Panc1 (cell line): Measurements from ENCODE around the gene ATP6V0A4.

ENCODE experiments used
- POLR2AphosphoS5 ChIP-seq: IDR thresholded peaks from 2 replicates; pipeline ENCODE4 v1.6.1; 2012; ENCODE audit warnings: mild to moderate bottlenecking, low read depth, low read length, moderate library complexity
- TCF7L2 ChIP-seq: IDR thresholded peaks from 2 replicates; pipeline ENCODE4 v1.6.1; 2011; ENCODE audit warnings: mild to moderate bottlenecking, low read depth, low read length, inconsistent platforms
- TF ChIP-seq, protein P1 (sequence below): fragments of 450-650 bp; IDR thresholded peaks from 2 replicates; pipeline ENCODE4 v1.5.1; 2017; ENCODE audit warnings: mild to moderate bottlenecking
- TF ChIP-seq, protein P2 (sequence below), 2 experiments: IDR thresholded peaks; 2 replicates each; pipeline ENCODE4 v1.6.1; 2011 to 2012; ENCODE audit warnings: low read depth in 2 of 2, control low read depth in 1 of 2, low read length in 1 of 2, mild to moderate bottlenecking in 1 of 2, moderate library complexity in 1 of 2; ENCODE audit not compliant: insufficient read depth in 1 of 2

DNA sequence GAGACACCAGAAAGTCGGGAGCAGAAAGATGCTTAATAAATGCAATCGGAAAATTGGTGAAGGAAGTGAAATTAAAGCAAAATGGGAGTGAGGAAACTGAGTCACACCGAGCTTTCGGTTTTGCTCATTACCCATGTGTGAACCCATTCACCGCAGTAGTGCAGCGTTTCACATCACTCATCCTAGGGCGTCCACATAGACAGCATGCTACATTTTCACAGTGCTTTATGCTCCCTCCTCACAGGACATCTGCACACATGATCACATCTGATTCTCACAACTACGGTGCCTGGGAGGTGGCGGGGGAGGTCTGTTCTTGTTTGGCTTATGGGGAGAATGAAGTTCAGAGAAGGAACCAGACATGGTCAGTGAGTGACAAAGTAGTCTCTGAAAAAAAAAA is 36.6 kb upstream of the ATP6V0A4 start:
- TF ChIP-seq, protein P1, sequence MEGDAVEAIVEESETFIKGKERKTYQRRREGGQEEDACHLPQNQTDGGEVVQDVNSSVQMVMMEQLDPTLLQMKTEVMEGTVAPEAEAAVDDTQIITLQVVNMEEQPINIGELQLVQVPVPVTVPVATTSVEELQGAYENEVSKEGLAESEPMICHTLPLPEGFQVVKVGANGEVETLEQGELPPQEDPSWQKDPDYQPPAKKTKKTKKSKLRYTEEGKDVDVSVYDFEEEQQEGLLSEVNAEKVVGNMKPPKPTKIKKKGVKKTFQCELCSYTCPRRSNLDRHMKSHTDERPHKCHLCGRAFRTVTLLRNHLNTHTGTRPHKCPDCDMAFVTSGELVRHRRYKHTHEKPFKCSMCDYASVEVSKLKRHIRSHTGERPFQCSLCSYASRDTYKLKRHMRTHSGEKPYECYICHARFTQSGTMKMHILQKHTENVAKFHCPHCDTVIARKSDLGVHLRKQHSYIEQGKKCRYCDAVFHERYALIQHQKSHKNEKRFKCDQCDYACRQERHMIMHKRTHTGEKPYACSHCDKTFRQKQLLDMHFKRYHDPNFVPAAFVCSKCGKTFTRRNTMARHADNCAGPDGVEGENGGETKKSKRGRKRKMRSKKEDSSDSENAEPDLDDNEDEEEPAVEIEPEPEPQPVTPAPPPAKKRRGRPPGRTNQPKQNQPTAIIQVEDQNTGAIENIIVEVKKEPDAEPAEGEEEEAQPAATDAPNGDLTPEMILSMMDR: no peak
- no peak for TF ChIP-seq POLR2AphosphoS5
- TF ChIP-seq, protein P2, sequence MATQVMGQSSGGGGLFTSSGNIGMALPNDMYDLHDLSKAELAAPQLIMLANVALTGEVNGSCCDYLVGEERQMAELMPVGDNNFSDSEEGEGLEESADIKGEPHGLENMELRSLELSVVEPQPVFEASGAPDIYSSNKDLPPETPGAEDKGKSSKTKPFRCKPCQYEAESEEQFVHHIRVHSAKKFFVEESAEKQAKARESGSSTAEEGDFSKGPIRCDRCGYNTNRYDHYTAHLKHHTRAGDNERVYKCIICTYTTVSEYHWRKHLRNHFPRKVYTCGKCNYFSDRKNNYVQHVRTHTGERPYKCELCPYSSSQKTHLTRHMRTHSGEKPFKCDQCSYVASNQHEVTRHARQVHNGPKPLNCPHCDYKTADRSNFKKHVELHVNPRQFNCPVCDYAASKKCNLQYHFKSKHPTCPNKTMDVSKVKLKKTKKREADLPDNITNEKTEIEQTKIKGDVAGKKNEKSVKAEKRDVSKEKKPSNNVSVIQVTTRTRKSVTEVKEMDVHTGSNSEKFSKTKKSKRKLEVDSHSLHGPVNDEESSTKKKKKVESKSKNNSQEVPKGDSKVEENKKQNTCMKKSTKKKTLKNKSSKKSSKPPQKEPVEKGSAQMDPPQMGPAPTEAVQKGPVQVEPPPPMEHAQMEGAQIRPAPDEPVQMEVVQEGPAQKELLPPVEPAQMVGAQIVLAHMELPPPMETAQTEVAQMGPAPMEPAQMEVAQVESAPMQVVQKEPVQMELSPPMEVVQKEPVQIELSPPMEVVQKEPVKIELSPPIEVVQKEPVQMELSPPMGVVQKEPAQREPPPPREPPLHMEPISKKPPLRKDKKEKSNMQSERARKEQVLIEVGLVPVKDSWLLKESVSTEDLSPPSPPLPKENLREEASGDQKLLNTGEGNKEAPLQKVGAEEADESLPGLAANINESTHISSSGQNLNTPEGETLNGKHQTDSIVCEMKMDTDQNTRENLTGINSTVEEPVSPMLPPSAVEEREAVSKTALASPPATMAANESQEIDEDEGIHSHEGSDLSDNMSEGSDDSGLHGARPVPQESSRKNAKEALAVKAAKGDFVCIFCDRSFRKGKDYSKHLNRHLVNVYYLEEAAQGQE (IDR thresholded peaks at IDR 0.05; ENCODE audit: insufficient read depth in 1 of 2, low read depth in 2 of 2, low read length in 1 of 2): no peak
- no peak for TF ChIP-seq TCF7L2
